ENCODE data around the gene ZC3H8.
A peak's percentile ranks its signal among the peaks of the same experiment; 100 is the strongest.

Gene ZC3H8

DNA sequence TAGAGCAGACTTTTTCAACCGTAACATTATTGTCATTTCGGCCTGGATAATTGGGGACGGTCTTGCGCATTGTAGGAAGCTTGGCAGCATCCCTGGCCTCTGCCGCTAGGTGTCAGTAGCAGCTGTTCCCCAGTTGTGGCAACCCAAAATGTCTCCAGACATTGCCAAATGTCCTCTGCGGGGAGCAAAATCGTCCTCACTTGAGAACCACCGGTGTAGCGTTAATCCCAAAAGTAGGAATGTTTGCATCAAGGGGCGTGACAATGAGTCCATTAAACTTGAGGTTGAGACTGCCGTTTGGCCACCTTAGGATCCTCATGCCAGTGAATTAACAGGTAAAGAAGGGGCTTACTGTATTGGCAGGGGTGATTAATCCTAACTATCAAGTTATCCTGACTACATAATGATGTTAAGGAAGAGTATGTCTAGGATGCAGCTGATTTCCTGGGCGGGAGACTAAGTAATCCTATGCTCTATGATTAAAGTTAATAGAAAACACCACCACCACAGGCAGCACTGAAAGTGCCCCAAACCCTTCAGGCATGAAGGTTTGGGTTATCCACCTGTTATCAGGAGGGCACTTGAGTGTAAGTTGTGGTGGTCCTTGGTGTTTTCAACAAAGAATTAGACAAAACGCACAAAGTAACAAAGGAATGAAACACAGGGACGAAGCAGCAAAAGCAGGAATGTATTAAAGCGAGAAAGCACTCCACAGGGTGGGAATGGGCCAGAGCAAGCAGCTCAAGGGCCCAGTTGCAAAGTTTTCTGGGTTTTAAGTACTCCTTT, 4.9 kb upstream of the ZC3H8 start:
- peak overlapping the region; percentile 78 for H2AFZ ChIP-seq (ENCODE audit: low read length, unreplicated experiment)
- H3K36me3 ChIP-seq (ENCODE audit: insufficient read depth, low read length) = no peaks in the 10 kb centered on the region
- H3K4me3 ChIP-seq (ENCODE audit: low read depth, low read length) = no peak overlapping the region

DNA sequence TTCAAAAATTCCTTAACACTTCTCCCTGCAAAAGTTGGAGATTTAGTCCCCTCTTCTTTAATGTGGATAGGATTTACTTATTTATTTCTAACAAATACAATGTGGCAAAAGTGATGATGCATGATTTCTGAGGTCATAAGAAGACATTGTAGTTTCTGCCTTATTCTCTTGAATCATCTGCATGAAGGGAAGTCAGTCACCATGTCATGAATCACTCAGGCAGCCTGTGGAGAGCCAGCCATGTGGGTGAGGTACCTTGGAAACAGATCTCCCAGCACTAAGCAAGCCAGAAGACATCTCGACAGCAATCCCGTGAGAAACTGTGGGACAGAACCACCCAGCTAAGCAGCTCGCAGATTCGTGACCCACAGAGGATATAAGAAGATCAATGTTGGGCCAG, 2.7 kb upstream of the ZC3H8 start:
- no peaks in the 10 kb centered on the region for H3K27me3 ChIP-seq (ENCODE audit: insufficient read depth, low read length)
- no peaks in the 10 kb centered on the region for H3K36me3 ChIP-seq (ENCODE audit: insufficient read depth, low read length)
- no peak overlapping the region for H3K27ac ChIP-seq (ENCODE audit: low read depth, low read length)
- H3K79me2 ChIP-seq (ENCODE audit: control insufficient read depth, insufficient read depth, low read length, unreplicated experiment) = peaks cover 18% of the 10 kb centered on the region
- H3K4me1 ChIP-seq (ENCODE audit: control insufficient read depth, insufficient read depth, low read length, unreplicated experiment) = peaks cover 17% of the 10 kb centered on the region
- H3K4me3 ChIP-seq (ENCODE audit: low read depth, low read length) = no peak overlapping the region
- no peak overlapping the region for H2AFZ ChIP-seq (ENCODE audit: low read length, unreplicated experiment)

More for the DNA sequence above, 4.9 kb upstream of the ZC3H8 start:
- H3K4me1 ChIP-seq (ENCODE audit: control insufficient read depth, insufficient read depth, low read length, unreplicated experiment) = peaks cover 7% of the 10 kb centered on the region
- no peaks in the 10 kb centered on the region for H3K27me3 ChIP-seq (ENCODE audit: insufficient read depth, low read length)
- H3K79me2 ChIP-seq (ENCODE audit: control insufficient read depth, insufficient read depth, low read length, unreplicated experiment) = no peaks in the 10 kb centered on the region
- no peak overlapping the region for H3K27ac ChIP-seq (ENCODE audit: low read depth, low read length)

DNA sequence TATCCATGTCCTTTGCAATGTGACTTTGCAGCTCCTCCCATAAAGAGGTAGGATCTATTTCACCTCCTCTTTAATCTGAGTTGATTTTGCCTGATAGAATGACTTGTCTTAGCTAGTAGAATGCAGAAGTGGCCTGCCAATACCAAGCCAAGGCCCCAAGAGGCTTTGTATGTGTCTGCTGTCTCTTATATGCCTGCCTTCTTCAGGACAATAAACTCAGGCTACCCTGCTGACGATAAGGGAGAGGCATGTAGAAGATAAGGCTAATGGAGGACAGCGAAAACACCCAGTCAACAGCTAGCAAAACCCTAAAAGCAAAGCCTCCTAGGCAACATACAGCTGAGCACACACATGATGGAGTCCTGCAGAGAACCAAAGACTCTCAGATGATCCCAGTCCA, 1.8 kb upstream of the ZC3H8 start:
- no peak overlapping the region for H2AFZ ChIP-seq (ENCODE audit: low read length, unreplicated experiment)
- H3K79me2 ChIP-seq (ENCODE audit: control insufficient read depth, insufficient read depth, low read length, unreplicated experiment) = peaks cover 27% of the 10 kb centered on the region

DNA sequence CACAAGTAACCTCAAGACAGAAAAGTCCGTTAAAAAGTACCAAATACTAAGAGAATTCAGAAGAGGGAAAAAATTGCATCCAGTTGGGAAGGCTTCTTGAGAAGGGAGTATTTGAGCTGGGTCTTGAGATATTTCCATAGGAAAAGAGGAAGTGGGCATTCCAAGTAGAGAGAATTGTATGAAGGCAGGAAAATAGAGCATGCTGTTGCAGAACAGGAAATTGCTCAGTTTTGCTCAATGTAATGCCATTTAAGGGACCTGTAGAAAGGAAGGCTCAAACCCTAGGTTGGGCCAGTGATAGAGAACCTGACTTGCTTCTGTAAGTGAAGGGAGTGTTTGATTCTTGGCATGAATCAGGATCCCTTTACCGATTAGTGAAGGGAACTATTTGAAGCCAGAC, 1.0 kb upstream of the ZC3H8 start:
- H3K27me3 ChIP-seq (ENCODE audit: insufficient read depth, low read length) = no peaks in the 10 kb centered on the region
- no peak overlapping the region for H2AFZ ChIP-seq (ENCODE audit: low read length, unreplicated experiment)
- H3K27ac ChIP-seq (ENCODE audit: low read depth, low read length) = no peak overlapping the region
- H3K79me2 ChIP-seq (ENCODE audit: control insufficient read depth, insufficient read depth, low read length, unreplicated experiment) = peaks cover 34% of the 10 kb centered on the region
- H3K36me3 ChIP-seq (ENCODE audit: insufficient read depth, low read length) = no peaks in the 10 kb centered on the region
- H3K4me3 ChIP-seq (ENCODE audit: low read depth, low read length) = no peak overlapping the region
- peaks cover 17% of the 10 kb centered on the region for H3K4me1 ChIP-seq (ENCODE audit: control insufficient read depth, insufficient read depth, low read length, unreplicated experiment)

More for the DNA sequence above, 1.8 kb upstream of the ZC3H8 start:
- no peaks in the 10 kb centered on the region for H3K27me3 ChIP-seq (ENCODE audit: insufficient read depth, low read length)
- no peaks in the 10 kb centered on the region for H3K36me3 ChIP-seq (ENCODE audit: insufficient read depth, low read length)
- H3K4me1 ChIP-seq (ENCODE audit: control insufficient read depth, insufficient read depth, low read length, unreplicated experiment) = peaks cover 17% of the 10 kb centered on the region
- H3K4me3 ChIP-seq (ENCODE audit: low read depth, low read length) = no peak overlapping the region
- no peak overlapping the region for H3K27ac ChIP-seq (ENCODE audit: low read depth, low read length)

DNA sequence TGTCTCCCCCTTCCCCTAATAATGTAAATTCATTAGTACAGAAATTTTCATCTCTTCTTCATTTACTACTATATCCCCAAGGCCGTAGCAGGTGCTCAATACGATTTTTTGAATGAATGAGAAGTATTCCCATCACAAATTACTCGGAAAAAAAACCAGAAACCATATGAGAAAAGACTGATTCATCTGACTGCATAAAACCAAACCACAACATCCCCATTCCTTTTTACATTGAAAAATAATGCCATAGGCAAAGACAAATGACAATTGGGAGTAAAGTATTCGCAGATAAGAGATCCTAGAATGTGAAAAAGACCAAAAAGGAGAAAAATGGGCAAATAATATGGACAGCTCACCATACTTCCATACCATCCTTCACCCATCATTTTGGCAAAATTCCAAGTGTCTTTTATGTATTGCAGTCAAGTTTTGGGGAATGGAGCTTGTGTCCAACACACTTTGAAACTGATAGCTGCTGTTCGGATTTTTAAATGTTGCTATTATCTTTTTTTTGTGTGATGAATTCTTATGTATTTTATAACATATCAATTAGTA, 1.5 kb downstream of the ZC3H8 start:
- H2AFZ ChIP-seq (ENCODE audit: low read length, unreplicated experiment) = no peak overlapping the region
- H3K4me1 ChIP-seq (ENCODE audit: control insufficient read depth, insufficient read depth, low read length, unreplicated experiment) = peaks cover 17% of the 10 kb centered on the region
- H3K4me3 ChIP-seq (ENCODE audit: low read depth, low read length) = peak overlapping the region; percentile 91; the same call in 1 of the 2 replicates
- H3K36me3 ChIP-seq (ENCODE audit: insufficient read depth, low read length) = peaks cover 6% of the 10 kb centered on the region; the same call in 1 of the 2 replicates
- no peaks in the 10 kb centered on the region for H3K27me3 ChIP-seq (ENCODE audit: insufficient read depth, low read length)
- H3K27ac ChIP-seq (ENCODE audit: low read depth, low read length) = no peak overlapping the region
- H3K79me2 ChIP-seq (ENCODE audit: control insufficient read depth, insufficient read depth, low read length, unreplicated experiment) = peaks cover 37% of the 10 kb centered on the region

DNA sequence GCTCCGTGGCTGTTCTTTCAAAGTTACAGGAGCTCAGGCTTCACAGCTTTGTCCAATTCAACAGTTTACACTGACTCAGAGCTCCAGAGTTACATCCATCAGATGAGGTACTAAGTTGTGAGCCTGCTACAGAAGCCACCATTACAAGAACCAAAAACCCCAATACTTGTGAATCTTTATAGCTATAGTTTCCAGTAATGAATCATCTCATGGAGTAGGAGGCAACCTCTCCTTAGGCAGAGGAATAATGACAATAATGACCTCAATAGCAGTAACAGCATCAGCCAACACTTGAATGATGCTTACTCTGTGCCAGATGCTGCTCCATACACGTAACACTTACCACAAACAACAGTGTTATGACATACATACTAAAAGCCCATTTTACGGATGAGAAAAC, 3.6 kb downstream of the ZC3H8 start:
- Histone ChIP-seq H3K4me3 (ENCODE audit: low read depth, low read length) (no peak overlapping the region), H3K79me2 (ENCODE audit: control insufficient read depth, insufficient read depth, low read length, unreplicated experiment) (peaks cover 37% of the 10 kb centered on the region), H3K27me3 (ENCODE audit: insufficient read depth, low read length) (no peaks in the 10 kb centered on the region), H2AFZ (ENCODE audit: low read length, unreplicated experiment) (no peak overlapping the region), H3K36me3 (ENCODE audit: insufficient read depth, low read length) (peaks cover 12% of the 10 kb centered on the region), H3K27ac (ENCODE audit: low read depth, low read length) (no peak overlapping the region), H3K4me1 (ENCODE audit: control insufficient read depth, insufficient read depth, low read length, unreplicated experiment) (peaks cover 17% of the 10 kb centered on the region)

DNA sequence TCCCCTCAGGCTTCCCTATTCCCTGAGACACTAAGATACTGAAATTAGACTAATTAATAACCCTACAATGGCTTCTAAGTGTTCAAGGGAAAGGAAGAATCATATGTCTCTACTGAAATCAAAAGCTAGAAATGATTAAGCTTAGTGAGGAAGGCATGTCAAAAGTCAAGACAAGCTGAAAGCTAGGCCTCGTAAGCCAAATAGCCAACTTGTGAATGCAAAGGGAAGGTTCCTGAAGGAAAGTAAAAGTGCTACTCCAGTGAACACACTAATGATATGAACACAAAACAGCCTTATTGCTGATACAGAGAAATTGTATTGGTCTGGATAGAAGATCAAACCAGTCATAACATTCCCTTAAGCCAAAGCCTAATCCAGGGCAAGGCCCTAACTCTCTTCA, 10.0 kb downstream of the ZC3H8 start:
- Histone ChIP-seq H3K36me3 (ENCODE audit: insufficient read depth, low read length) (peaks cover 16% of the 10 kb centered on the region), H3K4me3 (ENCODE audit: low read depth, low read length) (no peak overlapping the region), H3K27ac (ENCODE audit: low read depth, low read length) (no peak overlapping the region), H3K27me3 (ENCODE audit: insufficient read depth, low read length) (no peaks in the 10 kb centered on the region), H3K79me2 (ENCODE audit: control insufficient read depth, insufficient read depth, low read length, unreplicated experiment) (no peaks in the 10 kb centered on the region), H2AFZ (ENCODE audit: low read length, unreplicated experiment) (no peak overlapping the region), H3K4me1 (ENCODE audit: control insufficient read depth, insufficient read depth, low read length, unreplicated experiment) (no peaks in the 10 kb centered on the region)

DNA sequence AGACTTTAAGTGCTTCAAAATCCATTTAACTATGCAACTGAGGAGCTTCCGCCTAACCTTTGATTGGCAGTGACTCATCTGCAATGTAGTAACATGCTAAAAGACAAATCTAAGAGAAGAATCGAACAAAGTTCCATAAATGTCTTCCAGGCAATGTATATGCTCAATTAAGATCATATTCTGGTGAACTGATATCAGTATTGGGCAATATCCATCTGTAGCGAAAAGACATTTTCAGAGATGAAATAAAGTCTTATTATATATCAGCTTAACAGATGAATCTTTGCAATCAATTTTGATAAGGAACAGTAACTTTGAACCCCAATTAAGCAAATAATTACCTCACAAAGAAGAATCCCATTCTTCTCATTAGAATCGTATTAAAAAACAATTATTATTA, 11.6 kb downstream of the ZC3H8 start:
- Histone ChIP-seq H3K27me3 (ENCODE audit: insufficient read depth, low read length) (no peaks in the 10 kb centered on the region), H3K27ac (ENCODE audit: low read depth, low read length) (no peak overlapping the region), H3K79me2 (ENCODE audit: control insufficient read depth, insufficient read depth, low read length, unreplicated experiment) (no peaks in the 10 kb centered on the region), H3K4me1 (ENCODE audit: control insufficient read depth, insufficient read depth, low read length, unreplicated experiment) (no peaks in the 10 kb centered on the region), H3K4me3 (ENCODE audit: low read depth, low read length) (no peak overlapping the region), H2AFZ (ENCODE audit: low read length, unreplicated experiment) (no peak overlapping the region), H3K36me3 (ENCODE audit: insufficient read depth, low read length) (peaks cover 14% of the 10 kb centered on the region)

DNA sequence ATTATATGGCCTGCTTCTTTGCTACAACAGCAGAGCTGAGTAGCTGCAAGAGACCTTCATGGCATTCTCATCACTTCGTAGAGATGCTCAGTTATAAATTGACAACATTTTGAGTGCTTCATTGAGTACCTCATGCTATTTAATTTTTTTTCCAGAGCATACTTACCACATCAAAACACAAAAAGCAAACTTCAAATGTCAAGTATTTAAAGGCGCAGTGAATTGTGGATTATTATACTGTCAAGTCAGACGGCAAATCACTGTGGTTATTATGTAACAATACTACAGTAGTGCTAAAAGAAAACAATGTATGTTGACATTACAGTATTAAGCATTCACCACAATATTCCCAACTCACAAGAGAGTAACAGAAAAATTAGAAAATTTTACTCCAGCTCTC, 12.5 kb downstream of the ZC3H8 start:
- H3K4me3 ChIP-seq (ENCODE audit: low read depth, low read length) = no peak overlapping the region
- H3K27me3 ChIP-seq (ENCODE audit: insufficient read depth, low read length) = no peaks in the 10 kb centered on the region
- H3K27ac ChIP-seq (ENCODE audit: low read depth, low read length) = no peak overlapping the region
- no peaks in the 10 kb centered on the region for H3K4me1 ChIP-seq (ENCODE audit: control insufficient read depth, insufficient read depth, low read length, unreplicated experiment)
- peaks cover 14% of the 10 kb centered on the region for H3K36me3 ChIP-seq (ENCODE audit: insufficient read depth, low read length)
- no peaks in the 10 kb centered on the region for H3K79me2 ChIP-seq (ENCODE audit: control insufficient read depth, insufficient read depth, low read length, unreplicated experiment)
- no peak overlapping the region for H2AFZ ChIP-seq (ENCODE audit: low read length, unreplicated experiment)

DNA sequence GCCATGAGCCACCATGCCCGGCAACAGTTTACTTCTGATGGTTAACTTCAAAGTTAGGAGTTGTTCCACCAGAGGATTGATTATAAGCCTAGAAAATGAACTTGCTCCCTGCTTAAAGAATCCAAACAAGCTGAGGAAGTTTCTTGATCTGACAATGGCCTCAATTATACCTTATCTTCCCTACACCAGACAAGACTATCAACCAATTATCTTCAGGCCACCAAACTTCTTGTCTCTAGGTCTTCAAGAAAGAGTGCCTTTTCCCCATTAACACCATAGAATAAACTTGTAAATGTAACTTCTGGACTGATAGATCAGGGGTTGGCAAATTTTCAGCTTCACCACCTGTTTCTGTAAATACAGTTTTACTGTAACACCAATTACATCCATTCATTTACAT, 15.0 kb downstream of the ZC3H8 start:
- H3K4me3 ChIP-seq (ENCODE audit: low read depth, low read length) = no peak overlapping the region

DNA sequence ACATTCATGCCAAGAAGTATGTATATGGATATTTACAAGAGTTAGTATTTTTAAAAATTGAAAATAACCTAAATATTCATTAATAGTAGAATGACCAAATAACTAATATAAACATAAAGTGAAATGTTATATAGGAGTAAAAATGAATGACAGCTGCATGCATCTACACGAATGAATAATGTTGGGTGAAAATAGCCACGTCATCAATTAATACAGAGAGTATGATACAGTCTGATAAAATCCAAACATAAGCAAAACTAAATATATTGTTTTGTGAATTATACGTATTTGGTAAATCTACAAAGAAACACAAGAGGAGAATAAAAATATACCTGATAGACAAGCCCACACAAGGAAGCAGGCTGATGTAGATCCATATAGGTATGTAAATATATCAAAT, 24.5 kb downstream of the ZC3H8 start:
- Histone ChIP-seq H3K27ac (ENCODE audit: low read depth, low read length) (no peak overlapping the region), H3K27me3 (ENCODE audit: insufficient read depth, low read length) (no peaks in the 10 kb centered on the region), H2AFZ (ENCODE audit: low read length, unreplicated experiment) (no peak overlapping the region), H3K36me3 (ENCODE audit: insufficient read depth, low read length) (peaks cover 7% of the 10 kb centered on the region; the same call in 1 of the 2 replicates), H3K4me1 (ENCODE audit: control insufficient read depth, insufficient read depth, low read length, unreplicated experiment) (peaks cover 15% of the 10 kb centered on the region), H3K79me2 (ENCODE audit: control insufficient read depth, insufficient read depth, low read length, unreplicated experiment) (no peaks in the 10 kb centered on the region), H3K4me3 (ENCODE audit: low read depth, low read length) (no peak overlapping the region)

More for the DNA sequence above, 15.0 kb downstream of the ZC3H8 start:
- peaks cover 4% of the 10 kb centered on the region; the same call in 1 of the 2 replicates for H3K36me3 ChIP-seq (ENCODE audit: insufficient read depth, low read length)
- H3K27ac ChIP-seq (ENCODE audit: low read depth, low read length) = no peak overlapping the region
- H2AFZ ChIP-seq (ENCODE audit: low read length, unreplicated experiment) = no peak overlapping the region
- no peaks in the 10 kb centered on the region for H3K4me1 ChIP-seq (ENCODE audit: control insufficient read depth, insufficient read depth, low read length, unreplicated experiment)
- H3K79me2 ChIP-seq (ENCODE audit: control insufficient read depth, insufficient read depth, low read length, unreplicated experiment) = no peaks in the 10 kb centered on the region
- H3K27me3 ChIP-seq (ENCODE audit: insufficient read depth, low read length) = no peaks in the 10 kb centered on the region
